Right atrium auricular region (tissue), 2 donors: ENCODE results near the gene EPHA4. TPM values are rescaled to one million over a fixed set of nuclear protein-coding genes. Genes with fewer than 3 reads are reported as not detected.

Experiments used
- DNase-seq: peaks from one replicate; pipeline ENCODE4 v3.0.0-alpha.2; 2019; ENCODE audit warnings: low spot score
- H3K27ac ChIP-seq, 2 donors: fragments of 200-600 bp; sonication (generic); 1 replicate in 1 of 2; 2 replicates in 1 of 2; pipeline ENCODE4 v1.5.1; 2016 to 2019
- H3K27me3 ChIP-seq, 2 donors: fragments of 200-600 bp; sonication (generic); one replicate each; pipeline versions ENCODE4 v1.5.1 to v1.6.0; 2017 to 2019
- H3K36me3 ChIP-seq: fragments of 200-600 bp; sonication (generic); one replicate; pipeline ENCODE4 v1.5.1; 2016
- H3K4me1 ChIP-seq, 2 donors: fragments of 200-600 bp; sonication (generic); one replicate each; pipeline versions ENCODE4 v1.5.1 to v1.6.0; 2017 to 2019
- H3K4me3 ChIP-seq, 2 donors: fragments of 200-600 bp; sonication (generic); 1 replicate in 1 of 2; 2 replicates in 1 of 2; pipeline ENCODE4 v1.5.1; 2017 to 2019; ENCODE audit warnings: mild to moderate bottlenecking in 1 of 2, moderate library complexity in 1 of 2
- H3K9me3 ChIP-seq, 2 donors: fragments of 200-600 bp; sonication (generic); one replicate each; pipeline ENCODE4 v1.5.1; 2019
- CTCF ChIP-seq, 2 donors: fragments of 200-600 bp; sonication (generic); IDR thresholded peaks; one replicate each; pipeline ENCODE4 v1.5.1; 2019; ENCODE audit warnings: antibody characterized with exemption in 2 of 2
- total RNA-seq, 2 donors: library from RNA; depleted of rRNA; stranded (reverse); fragments of >200 nt; gene quantifications; one replicate each; pipeline ENCODE4 v1.1.0, GENCODE V29; 2016

Gene EPHA4
- total RNA-seq, 2 donors from 2014 or later = 74.2 to 107 TPM

GRCh38 chr2:221559991-221560390 is 12.1 kb downstream of the EPHA4 start:
- no peak overlapping the region for H3K27ac ChIP-seq
- H3K9me3 ChIP-seq = no peaks in the 10 kb centered on the region
- no peaks in the 10 kb centered on the region for H3K36me3 ChIP-seq
- DNase-seq = no peak
- H3K4me1 ChIP-seq = peaks cover 0 to 29% of the 10 kb centered on the region in 2 donors
- no peak for TF ChIP-seq CTCF (IDR thresholded peaks at IDR 0.05)
- H3K27me3 ChIP-seq = no peaks in the 10 kb centered on the region
- no peak overlapping the region for H3K4me3 ChIP-seq

GRCh38 chr2:221558107-221558506 is 14.0 kb downstream of the EPHA4 start:
- Histone ChIP-seq H3K9me3 (no peaks in the 10 kb centered on the region), H3K27ac (no peak overlapping the region), H3K27me3 (no peaks in the 10 kb centered on the region), H3K4me1 (peaks cover 0 to 31% of the 10 kb centered on the region in 2 donors), H3K36me3 (no peaks in the 10 kb centered on the region), H3K4me3 (no peak overlapping the region)
- no peak for TF ChIP-seq CTCF (IDR thresholded peaks at IDR 0.05)
- DNase-seq = no peak

- Histone ChIP-seq H3K27ac (peak overlapping the region; percentile 19 to 77), H3K36me3 (no peaks in the 10 kb centered on the region), H3K4me3 (no peak overlapping the region), H3K4me1 (peaks cover 0 to 28% of the 10 kb centered on the region in 2 donors), H3K27me3 (no peaks in the 10 kb centered on the region), H3K9me3 (no peaks in the 10 kb centered on the region)
- DNase-seq = no peak
- no peak for TF ChIP-seq CTCF (IDR thresholded peaks at IDR 0.05)
Measured at GRCh38 chr2:221555494-221555846, 16.6 kb downstream of the EPHA4 start.

- H3K9me3 ChIP-seq = no peaks in the 10 kb centered on the region
- H3K27ac ChIP-seq = peak overlapping the region; percentile 19 to 77
- peaks cover 0 to 28% of the 10 kb centered on the region in 2 donors for H3K4me1 ChIP-seq
- TF ChIP-seq CTCF (IDR thresholded peaks at IDR 0.05) = no peak
- DNase-seq = no peak
- H3K36me3 ChIP-seq = no peaks in the 10 kb centered on the region
- H3K4me3 ChIP-seq = no peak overlapping the region
- H3K27me3 ChIP-seq = no peaks in the 10 kb centered on the region
Measured at GRCh38 chr2:221554769-221555493, 17.2 kb downstream of the EPHA4 start.

GRCh38 chr2:221553333-221553732 is 18.8 kb downstream of the EPHA4 start:
- Histone ChIP-seq H3K4me3 (no peak overlapping the region), H3K36me3 (no peaks in the 10 kb centered on the region), H3K4me1 (peaks cover 0 to 28% of the 10 kb centered on the region in 2 donors), H3K27me3 (no peaks in the 10 kb centered on the region), H3K9me3 (no peaks in the 10 kb centered on the region), H3K27ac (peak overlapping the region in 1 of 2 donors; percentile 39)
- no peak for TF ChIP-seq CTCF (IDR thresholded peaks at IDR 0.05)
- DNase-seq = no peak

- Histone ChIP-seq H3K27ac (peak overlapping the region in 1 of 2 donors; percentile 45), H3K4me3 (no peak overlapping the region), H3K27me3 (no peaks in the 10 kb centered on the region), H3K9me3 (no peaks in the 10 kb centered on the region), H3K4me1 (peaks cover 0 to 28% of the 10 kb centered on the region in 2 donors), H3K36me3 (no peaks in the 10 kb centered on the region)
- no peak for DNase-seq
- no peak for TF ChIP-seq CTCF (IDR thresholded peaks at IDR 0.05)
Measured at GRCh38 chr2:221552291-221552690, 19.8 kb downstream of the EPHA4 start.
